Activated CD4-positive, CD25-positive, alpha-beta regulatory T cell treated with anti-CD3 and anti-CD28 coated beads, Interleukin-2, amount 50 U/mL, for 16 hours (primary cell): Measurements from ENCODE around the gene PRKCQ.
A peak's percentile ranks its signal among the peaks of the same experiment; 100 is the strongest.
"Not testable (repeated sequence)": the region's sequence is repeated elsewhere in the genome, so short reads cannot be mapped to it uniquely, and the experiment has no call there.

Source experiments
- DNase-seq: peaks from one replicate; pipeline ENCODE4 v3.0.0-alpha.2; 2020; ENCODE audit warnings: low read depth, low spot score

Gene PRKCQ

GRCh38 chr10:6595499-6595898 lies 15.4 kb upstream of the PRKCQ start:
- DNase-seq, result no peak

DNA sequence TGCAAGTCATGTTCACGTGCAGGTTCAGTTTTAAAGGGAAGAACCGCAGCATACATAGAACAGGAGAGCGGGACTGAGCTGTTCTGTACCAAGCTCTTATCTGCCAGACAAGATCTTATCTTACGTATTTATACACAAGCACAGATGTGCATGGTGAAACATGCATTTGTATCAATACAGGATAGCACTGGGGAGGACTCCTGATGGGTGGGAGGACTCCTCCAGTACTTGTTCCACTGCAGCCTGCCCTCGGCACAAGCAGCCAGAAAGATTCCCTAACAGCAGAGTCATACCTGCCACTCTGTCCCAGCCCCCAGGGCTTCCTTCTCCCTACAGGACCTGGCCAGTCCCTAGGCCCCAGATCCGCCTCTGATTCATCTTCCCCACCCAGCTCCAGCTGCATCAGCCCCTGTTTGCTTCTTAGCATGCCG lies 13.2 kb upstream of the PRKCQ start:
- DNase-seq, result no peak

GRCh38 chr10:6592080-6592479 lies 12.0 kb upstream of the PRKCQ start:
- DNase-seq, result no peak

DNA sequence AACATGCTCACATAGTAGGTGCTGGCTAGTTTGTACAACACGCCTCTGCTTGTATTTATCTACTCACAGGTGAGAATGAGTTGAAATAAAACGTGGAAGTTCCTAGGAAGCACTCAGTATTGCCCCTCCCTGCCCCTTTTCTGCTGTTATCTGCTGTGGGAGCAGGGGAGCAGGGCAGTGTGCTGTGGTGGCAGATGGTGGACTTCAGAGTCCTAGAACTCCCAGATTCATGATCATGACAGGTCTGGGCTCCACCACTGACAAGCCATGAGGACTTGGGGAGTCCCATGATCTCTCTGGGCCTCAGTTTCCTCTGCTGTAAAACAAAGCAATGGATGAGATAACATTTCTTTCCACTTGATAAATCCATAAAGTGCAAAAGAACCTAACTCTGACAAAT lies 11.6 kb upstream of the PRKCQ start:
- DNase-seq, result no peak

DNA sequence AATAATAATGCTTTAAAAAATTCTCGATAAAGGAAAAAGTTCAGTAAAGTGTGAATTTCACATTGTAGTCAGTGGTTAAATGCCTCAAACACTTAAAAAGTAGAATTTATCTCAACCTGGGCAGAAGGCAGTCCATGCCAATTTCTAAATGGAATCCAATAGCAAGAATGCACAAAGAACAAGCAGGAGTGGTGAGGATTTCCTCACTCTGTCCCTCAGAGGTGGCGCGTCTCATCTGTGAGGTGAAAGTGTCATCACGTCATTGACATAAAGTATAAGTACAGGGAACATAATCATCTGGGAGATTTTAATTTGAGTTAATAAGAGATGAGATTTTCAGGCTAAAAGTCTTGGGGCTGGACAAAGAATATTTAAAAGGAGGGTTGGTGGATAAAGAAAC lies 10.0 kb upstream of the PRKCQ start:
- no peak for DNase-seq

GRCh38 chr10:6589287-6590094 lies 9.4 kb upstream of the PRKCQ start:
- no peak for DNase-seq

DNA sequence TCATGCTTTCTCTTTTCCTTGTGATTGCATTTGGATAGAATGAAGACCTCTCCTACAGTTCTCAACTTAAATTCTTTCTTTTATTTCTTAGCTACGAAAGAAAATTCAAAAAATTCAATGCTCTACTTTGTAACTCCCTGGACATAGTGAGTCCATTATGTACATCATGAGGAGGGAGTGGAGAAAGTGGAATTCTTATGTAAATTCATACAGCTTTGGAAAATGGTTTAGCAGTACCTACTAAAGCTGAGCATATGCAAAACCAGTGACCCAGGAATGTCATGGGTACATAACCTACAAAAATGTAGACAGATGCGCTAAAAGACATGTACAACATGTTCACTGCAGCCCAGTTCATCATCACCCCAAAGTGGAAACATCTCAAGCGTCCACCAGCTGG lies 8.8 kb upstream of the PRKCQ start:
- DNase-seq, result no peak

DNA sequence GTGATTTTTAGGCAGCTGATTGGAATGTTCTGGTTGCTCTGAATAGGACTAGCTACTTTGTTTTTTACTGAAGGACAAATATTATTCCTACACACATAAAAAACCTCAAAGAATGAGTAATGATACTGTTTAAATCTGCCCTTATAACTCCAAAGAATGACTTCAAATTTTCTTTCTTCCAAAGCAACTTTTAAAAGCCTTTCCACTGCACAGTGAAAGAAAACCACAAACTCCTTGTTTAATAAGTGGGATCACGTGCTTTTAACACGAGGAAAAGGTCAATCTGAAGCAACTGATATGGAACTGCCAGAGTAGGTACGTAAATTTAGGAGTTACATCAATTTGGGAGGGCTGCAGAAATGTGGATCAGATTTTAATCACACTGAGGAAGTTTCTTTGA lies 8.0 kb upstream of the PRKCQ start:
- no peak for DNase-seq

DNA sequence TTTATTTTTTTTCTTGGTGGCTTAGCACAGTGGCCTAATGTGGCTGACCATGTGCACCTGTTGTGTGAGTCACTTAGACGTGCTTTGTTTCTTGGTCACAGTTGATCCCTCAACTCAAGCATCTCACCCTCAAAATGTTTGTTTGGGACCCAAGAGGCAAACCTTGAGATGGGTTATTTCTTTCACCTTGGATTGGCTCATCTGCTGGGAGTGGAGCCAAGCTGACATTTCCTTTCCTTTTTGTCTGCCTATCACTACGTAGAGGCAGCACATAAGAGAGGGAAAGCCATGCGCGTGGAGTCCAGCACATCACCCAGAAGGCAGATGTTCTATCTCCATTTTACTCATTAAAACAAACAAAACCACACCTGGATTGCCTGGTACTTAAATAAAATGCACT lies 6.4 kb upstream of the PRKCQ start:
- DNase-seq, result no peak

GRCh38 chr10:6583447-6583846 lies 3.4 kb upstream of the PRKCQ start:
- DNase-seq, result peak; percentile 58

DNA sequence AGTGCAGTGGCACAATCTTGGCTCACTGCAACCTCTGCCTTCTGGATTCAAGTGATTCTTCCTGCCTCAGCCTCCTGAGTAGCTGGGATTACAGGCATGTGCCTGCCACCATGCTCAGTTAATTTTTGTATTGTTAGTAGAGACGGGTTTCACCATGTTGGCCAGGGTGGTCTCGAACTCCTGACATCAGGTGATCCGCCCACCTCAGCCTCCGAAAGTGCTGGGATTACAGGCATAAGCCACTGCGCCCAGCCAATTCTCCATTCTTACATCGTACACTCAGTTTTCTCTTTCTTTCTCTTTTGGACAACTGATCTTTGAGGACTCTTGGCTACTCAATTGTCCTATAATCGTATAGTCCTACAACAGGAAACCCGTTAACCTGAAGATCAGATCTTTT lies 2.8 kb upstream of the PRKCQ start:
- not testable (repeated sequence) for DNase-seq

- DNase-seq, result no peak
These were observed 2.2 kb upstream of the PRKCQ start for GRCh38 chr10:6582298-6582697.

DNA sequence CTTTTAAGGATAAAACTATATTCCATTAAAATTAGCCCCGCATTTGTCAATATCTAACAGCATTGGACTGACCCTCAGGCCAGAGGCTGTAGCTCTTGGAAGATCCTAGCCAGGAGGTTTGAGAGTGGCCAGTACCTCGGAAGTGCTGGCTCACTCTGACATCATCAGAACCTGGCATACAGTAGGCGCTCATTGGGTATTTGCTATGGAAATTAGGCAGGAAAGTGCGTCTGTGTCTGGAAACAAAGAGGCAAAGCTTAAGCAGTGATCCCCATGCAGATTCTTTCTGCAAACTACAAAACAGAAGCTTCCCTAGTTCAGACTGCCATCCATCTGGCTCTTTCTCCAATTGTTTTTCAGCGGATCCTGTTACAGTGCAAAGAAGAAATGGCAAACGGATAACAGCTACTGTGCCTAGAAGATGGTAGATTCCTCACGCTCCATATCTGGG lies 1.7 kb upstream of the PRKCQ start:
- no peak for DNase-seq

DNA sequence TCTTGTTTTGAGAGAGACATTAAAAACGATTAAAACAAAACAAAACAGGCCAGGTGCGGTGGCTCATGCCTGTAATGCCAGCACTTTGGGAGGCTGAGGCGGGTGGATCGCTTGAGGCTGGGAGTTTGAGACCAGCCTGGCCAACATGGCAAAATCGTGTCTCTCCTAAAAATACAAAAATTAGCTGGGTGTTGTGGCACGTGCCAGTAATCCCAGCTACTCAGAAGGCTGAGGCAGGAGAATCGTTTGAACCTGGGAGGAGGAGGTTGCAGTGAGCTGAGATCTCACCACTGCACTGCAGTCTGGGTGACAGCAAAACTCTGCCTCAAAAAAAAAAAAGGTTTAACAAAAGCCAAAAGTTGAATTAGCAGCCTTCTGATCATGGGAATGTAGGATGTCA lies 1.1 kb upstream of the PRKCQ start:
- DNase-seq, result not testable (repeated sequence)

- DNase-seq, result peak; percentile 59
These were observed 378 bp upstream of the PRKCQ start for GRCh38 chr10:6580279-6581029.

DNA sequence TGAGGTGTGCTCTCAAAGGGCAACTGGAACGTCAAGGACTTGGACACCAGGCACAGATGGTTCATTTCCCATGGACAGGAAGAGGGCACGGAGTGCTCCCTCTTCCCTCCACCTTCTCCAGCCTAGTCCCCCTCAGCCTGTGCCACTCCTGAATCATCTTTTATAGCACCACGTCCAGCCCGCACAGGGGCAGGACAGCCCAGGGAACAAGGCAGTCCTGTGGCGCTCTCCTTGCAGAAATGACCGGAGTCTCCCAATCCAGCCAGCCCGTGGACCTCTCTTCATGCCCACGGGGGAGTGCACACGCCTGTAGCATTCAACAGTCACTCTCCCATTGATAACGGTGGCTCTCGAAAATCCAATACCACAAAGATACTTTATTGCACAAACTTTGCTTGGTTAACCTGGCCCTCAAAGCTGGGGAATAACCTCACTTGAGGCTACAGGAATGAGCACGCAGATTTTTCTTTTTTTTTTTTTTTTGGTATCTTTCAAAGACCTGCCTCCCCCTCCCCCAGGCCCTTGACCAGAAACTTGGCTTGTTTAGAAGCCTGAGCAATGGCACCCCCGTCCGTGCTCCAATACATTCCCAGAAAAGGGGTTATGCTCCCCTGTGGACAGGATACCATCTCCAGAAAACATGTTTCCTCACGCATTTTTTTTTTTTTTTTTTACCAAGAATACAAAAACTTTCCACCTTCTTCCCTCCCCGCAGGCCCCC lies 733 bp downstream of the PRKCQ start:
- no peak for DNase-seq

GRCh38 chr10:6578795-6579182 lies 1.3 kb downstream of the PRKCQ start:
- no peak for DNase-seq

DNA sequence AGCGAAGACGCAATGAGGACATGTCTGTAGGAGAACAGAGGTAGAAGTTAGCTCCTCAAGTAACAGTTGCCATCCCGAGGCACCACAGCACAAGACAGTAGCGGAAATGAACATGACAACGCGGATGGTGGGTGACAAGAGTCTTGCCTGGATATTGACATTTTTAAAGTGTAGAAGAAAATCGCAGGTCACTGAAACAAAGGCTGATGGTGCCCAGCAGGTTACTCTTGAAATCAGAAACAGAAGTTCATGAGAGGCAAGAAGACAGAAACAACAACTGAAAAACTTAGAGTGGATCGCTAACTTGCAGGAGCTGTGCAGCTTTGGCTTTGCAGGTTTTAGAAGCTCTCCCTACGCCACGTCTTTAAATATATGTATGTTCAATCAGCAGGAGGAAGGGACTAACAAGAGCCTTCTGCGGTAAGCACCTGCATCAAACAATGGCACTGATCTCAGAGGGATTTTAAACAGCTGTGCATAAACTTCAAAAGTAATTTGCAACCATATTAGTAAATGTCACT lies 1.8 kb downstream of the PRKCQ start:
- no peak for DNase-seq

DNA sequence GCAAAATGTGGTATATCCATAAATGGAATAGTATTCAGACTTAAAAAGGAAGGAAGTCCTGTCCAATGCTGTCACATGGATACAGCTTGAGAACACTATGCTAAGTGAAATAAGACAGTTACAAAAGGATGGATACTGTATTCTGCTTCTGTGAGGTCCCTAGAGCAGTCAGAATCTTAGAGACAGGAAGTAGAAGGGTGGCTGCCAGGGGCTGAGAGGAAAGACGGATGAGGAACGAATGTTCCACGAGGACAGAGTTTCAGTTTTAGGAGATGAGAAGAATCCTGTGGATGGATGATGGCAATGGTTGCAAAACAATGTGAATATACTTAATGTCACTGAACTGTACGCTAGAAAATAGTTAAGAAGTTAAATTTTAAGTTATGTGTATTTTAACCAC lies 3.8 kb downstream of the PRKCQ start:
- DNase-seq, result no peak

DNA sequence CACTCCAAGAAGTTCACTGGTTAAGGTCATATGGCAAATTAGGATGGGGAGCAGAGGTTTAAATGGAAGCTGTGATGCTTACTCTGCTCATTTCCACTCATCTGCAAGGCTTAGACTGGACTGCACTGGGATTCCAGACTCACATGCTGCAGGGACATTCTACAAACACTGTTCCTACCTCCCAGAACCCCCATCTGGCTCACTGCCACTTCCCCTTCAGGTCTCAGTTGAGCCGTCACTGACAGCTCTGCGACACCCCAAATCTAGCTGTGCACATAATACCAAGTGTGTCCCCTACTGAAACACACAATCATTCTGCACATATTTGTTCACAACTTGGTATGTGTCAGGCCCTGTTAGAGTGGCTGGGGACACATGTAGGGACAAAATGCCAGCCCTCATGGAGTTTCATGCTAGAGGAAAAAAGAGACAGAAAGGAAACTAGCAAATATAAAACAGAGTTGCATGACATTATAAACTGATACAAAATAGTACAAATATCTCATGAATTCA lies 5.4 kb downstream of the PRKCQ start:
- no peak for DNase-seq

- DNase-seq, result no peak
These were observed 9.2 kb downstream of the PRKCQ start for GRCh38 chr10:6570893-6571292.

DNA sequence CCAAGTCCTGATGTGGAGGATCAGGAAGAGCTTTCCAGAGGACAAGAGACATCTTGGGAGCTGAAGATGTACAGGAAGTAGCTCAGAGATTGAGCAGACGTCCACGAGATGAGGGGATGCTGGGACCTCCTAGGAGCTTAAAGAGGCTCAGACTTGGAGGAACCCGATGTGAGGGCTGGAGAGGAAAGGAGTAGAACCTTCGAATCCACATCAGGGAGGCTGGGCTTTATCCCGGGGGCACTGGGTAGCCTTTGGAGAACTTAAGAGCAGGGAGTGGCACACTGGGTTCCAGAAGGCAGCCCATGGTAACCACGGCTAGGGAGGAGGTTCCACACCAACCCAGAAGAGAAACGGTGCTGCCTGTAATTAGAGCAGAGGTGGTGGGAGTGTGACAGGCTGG lies 10.8 kb downstream of the PRKCQ start:
- DNase-seq, result no peak
